IMR-90 (cell line): ENCODE results near the gene ATXN1. TPM values are rescaled to one million over a fixed set of nuclear protein-coding genes. Genes with fewer than 3 reads are reported as not detected.

ENCODE experiments used
- ATAC-seq: fragments of 200-7000 bp; cut with Tn5 transposase; 2 replicates; pipeline ENCODE4 v1.9.1; 2020; ENCODE audit warnings: low read depth, mild to moderate bottlenecking, moderate library complexity
- BruUV-seq: library from RNA; stranded (reverse); fragments of 400-500 nt; replicated peaks from 2 replicates; lab custom pipeline; 2021; lab: Mats Ljungman, UMichigan
- CTCF ChIA-PET: fragments of 300-600 bp; formaldehyde crosslinking; extraction: SDS; loops from one replicate; lab custom pipeline; 2021; ENCODE audit warnings: antibody characterized with exemption; lab: Yijun Ruan, JAX
- POLR2A ChIA-PET: fragments of 300-600 bp; sonication (Branson Sonifier 250); formaldehyde crosslinking; loops from one replicate; lab custom pipeline; 2022; ENCODE audit warnings: antibody characterized with exemption; ENCODE audit not compliant: unreplicated experiment; lab: Charles Lee
- DNase-seq: peaks from one replicate; pipeline ENCODE4 v3.0.0; 2013
- H2AFZ ChIP-seq: replicated peaks from 2 replicates; pipeline ENCODE3; 2013; ENCODE audit warnings: low read length, mild to moderate bottlenecking; ENCODE audit not compliant: poor library complexity
- H2AK5ac ChIP-seq: 2 replicates; pipeline ENCODE4 v1.6.1; 2013; ENCODE audit warnings: low read depth, low read length, inconsistent platforms
- H2AK9ac ChIP-seq: replicated peaks from 2 replicates; pipeline ENCODE3; 2013; ENCODE audit warnings: mild to moderate bottlenecking, low read depth, low read length, moderate library complexity; ENCODE audit not compliant: poor library complexity
- H2BK120ac ChIP-seq: 2 replicates; pipeline ENCODE4 v1.6.1; 2013; ENCODE audit warnings: low read depth, low read length, inconsistent platforms
- H2BK15ac ChIP-seq: 3 replicates; pipeline ENCODE4 v1.6.1; 2013; ENCODE audit warnings: low read depth, low read length, inconsistent platforms
- H2BK20ac ChIP-seq: 2 replicates; pipeline ENCODE4 v1.6.1; 2013; ENCODE audit warnings: low read depth, mild to moderate bottlenecking, inconsistent platforms, low read length, moderate library complexity
- H2BK5ac ChIP-seq: 2 replicates; pipeline ENCODE4 v1.6.1; 2013; ENCODE audit warnings: mild to moderate bottlenecking, low read depth, low read length, inconsistent platforms; ENCODE audit not compliant: poor library complexity, severe bottlenecking
- H3K14ac ChIP-seq: replicated peaks from 2 replicates; pipeline ENCODE4 v1.6.1; 2013; ENCODE audit warnings: low read depth, low read length, inconsistent platforms
- H3K18ac ChIP-seq: 2 replicates; pipeline ENCODE4 v1.6.1; 2013; ENCODE audit warnings: low read depth, low read length, control low read depth
- H3K23ac ChIP-seq: 2 replicates; pipeline ENCODE4 v1.6.1; 2013; ENCODE audit warnings: low read depth, low read length, inconsistent platforms
- H3K27ac ChIP-seq: 2 replicates; pipeline ENCODE4 v1.5.1; 2013; ENCODE audit warnings: mild to moderate bottlenecking, control low read depth, low read length; ENCODE audit not compliant: insufficient read depth
- H3K27me3 ChIP-seq: 2 replicates; pipeline ENCODE4 v1.6.1; 2013; ENCODE audit warnings: low read length; ENCODE audit not compliant: control insufficient read depth, insufficient read depth
- H3K36me3 ChIP-seq: 2 replicates; pipeline ENCODE4 v1.6.1; 2013; ENCODE audit warnings: low read length, mixed read lengths; ENCODE audit not compliant: control insufficient read depth, insufficient read depth
- H3K4ac ChIP-seq: 2 replicates; pipeline ENCODE4 v1.6.1; 2013; ENCODE audit warnings: low read depth, low read length, inconsistent platforms
- H3K4me1 ChIP-seq: 2 replicates; pipeline ENCODE4 v1.6.1; 2013; ENCODE audit warnings: low read length, mixed read lengths; ENCODE audit not compliant: control insufficient read depth, insufficient read depth
- H3K4me2 ChIP-seq: 2 replicates; pipeline ENCODE4 v1.6.1; 2013; ENCODE audit warnings: low read depth, mild to moderate bottlenecking, control low read depth, low read length, moderate library complexity
- H3K4me3 ChIP-seq: 2 replicates; pipeline ENCODE4 v1.5.1; 2013; ENCODE audit warnings: low read depth, mild to moderate bottlenecking, control low read depth, low read length, moderate library complexity; ENCODE audit not compliant: insufficient read depth
- H3K56ac ChIP-seq: 2 replicates; pipeline ENCODE4 v1.6.1; 2013; ENCODE audit warnings: low read length, inconsistent platforms; ENCODE audit not compliant: insufficient read depth; ENCODE audit errors: extremely low read depth
- H3K79me1 ChIP-seq, 2 experiments: 2 replicates each; pipeline ENCODE4 v1.6.1; 2013; ENCODE audit warnings: low read length in 2 of 2, inconsistent platforms in 1 of 2, low read depth in 1 of 2
- H3K9ac ChIP-seq: 2 replicates; pipeline ENCODE4 v1.6.1; 2013; ENCODE audit warnings: low read depth, low read length, control low read depth
- H3K9me1 ChIP-seq: 2 replicates; pipeline ENCODE4 v1.6.1; 2013; ENCODE audit warnings: low read length, inconsistent platforms; ENCODE audit not compliant: insufficient read depth
- H3K9me3 ChIP-seq: 2 replicates; pipeline ENCODE4 v1.6.1; 2013; ENCODE audit warnings: low read length; ENCODE audit not compliant: control insufficient read depth, insufficient read depth
- H4K20me1 ChIP-seq: 2 replicates; pipeline ENCODE4 v1.6.1; 2013; ENCODE audit warnings: low read length, inconsistent platforms; ENCODE audit not compliant: insufficient read depth
- H4K5ac ChIP-seq: 2 replicates; pipeline ENCODE4 v1.6.1; 2013; ENCODE audit warnings: mild to moderate bottlenecking, low read depth, low read length, control low read depth
- H4K8ac ChIP-seq, 2 experiments: 2 replicates each; pipeline ENCODE4 v1.6.1; 2013; ENCODE audit warnings: low read depth in 2 of 2, low read length in 2 of 2, control low read depth in 1 of 2, inconsistent platforms in 1 of 2
- H4K91ac ChIP-seq: 2 replicates; pipeline ENCODE4 v1.6.1; 2013; ENCODE audit warnings: low read depth, low read length, inconsistent platforms; ENCODE audit not compliant: insufficient read depth
- BHLHE40 ChIP-seq: fragments of 150-350 bp; IDR thresholded peaks from 2 replicates; pipeline ENCODE4 v1.6.1; 2016; ENCODE audit warnings: mild to moderate bottlenecking, low read depth, low read length
- CEBPB ChIP-seq: IDR thresholded peaks from 2 replicates; pipeline ENCODE4 v1.6.1; 2012; ENCODE audit warnings: low read depth, low read length, improper control_type of control experiment
- CHD1 ChIP-seq: IDR thresholded peaks from 2 replicates; pipeline ENCODE4 v1.6.1; 2012; ENCODE audit warnings: low read depth, low read length, improper control_type of control experiment
- CTCF ChIP-seq: conservative IDR thresholded peaks from 2 replicates; pipeline ENCODE4 v1.5.1; 2012; ENCODE audit warnings: mild to moderate bottlenecking, low read depth, low read length, improper control_type of control experiment
- ELK1 ChIP-seq: fragments of 150-350 bp; IDR thresholded peaks from 2 replicates; pipeline ENCODE4 v1.6.1; 2016; ENCODE audit warnings: low read depth, mild to moderate bottlenecking, low read length, moderate library complexity, borderline replicate concordance
- FOS ChIP-seq: fragments of 150-350 bp; IDR thresholded peaks from 2 replicates; pipeline ENCODE4 v1.6.1; 2016; ENCODE audit warnings: low read depth, low read length
- MAFK ChIP-seq: IDR thresholded peaks from 2 replicates; pipeline ENCODE4 v1.6.1; 2012; ENCODE audit warnings: low read depth, low read length, improper control_type of control experiment
- MAZ ChIP-seq: IDR thresholded peaks from 2 replicates; pipeline ENCODE4 v1.6.1; 2012; ENCODE audit warnings: low read depth, mild to moderate bottlenecking, low read length, improper control_type of control experiment, moderate library complexity, borderline replicate concordance
- MXI1 ChIP-seq: IDR thresholded peaks from 2 replicates; pipeline ENCODE4 v1.6.1; 2012; ENCODE audit warnings: low read depth, mild to moderate bottlenecking, low read length, moderate library complexity, borderline replicate concordance
- NFE2L2 ChIP-seq: fragments of 150-350 bp; IDR thresholded peaks from 2 replicates; pipeline ENCODE4 v1.6.1; 2016; ENCODE audit warnings: low read depth, mild to moderate bottlenecking, low read length
- POLR2A ChIP-seq: IDR thresholded peaks from 2 replicates; pipeline ENCODE4 v1.6.1; 2012; ENCODE audit warnings: mild to moderate bottlenecking, low read depth, low read length
- RAD21 ChIP-seq: IDR thresholded peaks from 2 replicates; pipeline ENCODE4 v1.6.1; 2012; ENCODE audit warnings: low read length, improper control_type of control experiment
- RCOR1 ChIP-seq: IDR thresholded peaks from 2 replicates; pipeline ENCODE4 v1.6.1; 2012; ENCODE audit warnings: mild to moderate bottlenecking, low read length, improper control_type of control experiment; ENCODE audit not compliant: insufficient replicate concordance
- RFX5 ChIP-seq: IDR thresholded peaks from 2 replicates; pipeline ENCODE4 v1.8.0; 2012; ENCODE audit warnings: low read depth, mild to moderate bottlenecking, low read length, moderate library complexity
- SMC3 ChIP-seq: fragments of 150-350 bp; IDR thresholded peaks from 2 replicates; pipeline ENCODE4 v1.6.1; 2016; ENCODE audit warnings: low read depth, mild to moderate bottlenecking, antibody characterized with exemption, low read length, moderate library complexity
- USF2 ChIP-seq: fragments of 150-350 bp; IDR thresholded peaks from 2 replicates; pipeline ENCODE4 v1.6.1; 2017; ENCODE audit warnings: mild to moderate bottlenecking, antibody characterized with exemption, low read length, low read depth
- WGBS, 2 experiments: methylation state at CpG; one replicate each; pipeline versions ENCODE4 v1.1.5 to v1.1.7; 2013; ENCODE audit warnings: missing lambda C conversion rate in 2 of 2; ENCODE audit not compliant: insufficient read length in 1 of 2; ENCODE audit errors: extremely low coverage in 2 of 2; 5-methylcytosine and 5-hydroxymethylcytosine counted together
- dilution Hi-C: fragments of 300-500 bp; cut with HindIII; formaldehyde crosslinking; loops from one replicate; pipeline ENCODE4 v1.14.3; 2018; ENCODE audit warnings: low sequenced_read_pairs; ENCODE audit not compliant: unreplicated experiment
- in situ Hi-C: fragments of 300-500 bp; cut with MboI; formaldehyde crosslinking; loops from 3 replicates; pipeline ENCODE4 v1.14.3; 2019; ENCODE audit warnings: low sequenced_read_pairs, inconsistent platforms, mixed read lengths
- intact Hi-C: fragments of 100-400 bp; cut with micrococcal nuclease; formaldehyde crosslinking; loops from 2 replicates; pipeline ENCODE4 v1.10.0; 2022
- polyA plus RNA-seq, 3 experiments: library from polyadenylated mRNA; depleted of rRNA; stranded (reverse); fragments of >200 nt; gene quantifications; 2 replicates each; pipeline ENCODE4 v1.2.3, GENCODE V29; 2012; ENCODE audit warnings: low replicate concordance in 1 of 3
- total RNA-seq: library from RNA; depleted of rRNA; stranded (reverse); fragments of >200 nt; gene quantifications from 2 replicates; pipeline ENCODE4 v1.2.3, GENCODE V29; 2012

Gene ATXN1
- total and polyA plus RNA-seq, 2 of the 4 experiments (the other 2 are of a cell fraction), result 7.3 to 11.1 TPM

DNA sequence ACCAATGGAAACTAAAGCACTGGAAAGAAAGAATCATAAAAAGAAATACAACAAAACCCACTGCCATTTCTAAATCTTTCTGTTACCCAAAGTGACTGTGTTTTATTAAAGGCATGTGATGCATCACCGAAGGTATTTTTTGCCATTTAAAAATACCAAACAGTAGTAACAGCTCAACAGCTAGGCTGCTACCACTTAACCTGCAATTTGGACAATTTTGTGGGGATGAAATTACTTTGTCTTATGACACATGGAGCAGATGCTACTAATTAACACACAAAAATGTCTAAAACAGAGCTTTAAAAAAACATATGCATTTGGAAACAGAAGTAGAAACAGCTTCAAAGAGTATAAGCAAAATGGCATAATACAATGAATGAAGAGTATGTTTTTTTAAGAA, 97.4 kb downstream of the ATXN1 start:
- no TSS peak for BruUV-seq

More for the DNA sequence above, 97.4 kb downstream of the ATXN1 start:
- no peak overlapping the region for H3K18ac ChIP-seq
- H4K91ac ChIP-seq, result no peak overlapping the region
- no peak overlapping the region for H4K8ac ChIP-seq
- H2BK5ac ChIP-seq, result no peak overlapping the region
- dilution Hi-C loops, result no loop called here
- peaks cover 5% of the 10 kb centered on the region for H3K36me3 ChIP-seq
- no peak overlapping the region for H3K4ac ChIP-seq
- H3K4me1 ChIP-seq, result peaks cover 1% of the 10 kb centered on the region; the same call in 1 of the 2 replicates
- no peak overlapping the region for H2AFZ ChIP-seq
- H3K4me3 ChIP-seq, result no peak overlapping the region
- no peak for TF ChIP-seq MXI1
- TF ChIP-seq NFE2L2, result no peak
- no peak for TF ChIP-seq BHLHE40
- TF ChIP-seq CTCF, result no peak
- TF ChIP-seq CHD1, result no peak
- TF ChIP-seq RCOR1, result no peak
- no peak for TF ChIP-seq MAZ
- TF ChIP-seq POLR2A, result no peak
- TF ChIP-seq FOS, result no peak
- TF ChIP-seq CEBPB, result no peak
- no peak for TF ChIP-seq USF2
- TF ChIP-seq RAD21, result no peak
- no peak for TF ChIP-seq SMC3
- no peak for TF ChIP-seq MAFK
- TF ChIP-seq RFX5, result no peak
- TF ChIP-seq ELK1, result no peak
- no peak overlapping the region for H3K14ac ChIP-seq
- no peak overlapping the region; the same call in 1 of the 2 replicates for H3K23ac ChIP-seq
- no CpG with 5 or more reads among the region's 1 CpG for WGBS, 2 experiments
- no peak overlapping the region for H2BK120ac ChIP-seq
- in situ Hi-C loops, result no loop called here
- H3K9ac ChIP-seq, result no peak overlapping the region
- peaks cover 4% of the 10 kb centered on the region for H3K9me3 ChIP-seq
- H3K27me3 ChIP-seq, result no peaks in the 10 kb centered on the region
- H3K27ac ChIP-seq, result no peak overlapping the region
- no peak overlapping the region for H2BK15ac ChIP-seq
- intact Hi-C loops, result no loop called here
- H2AK9ac ChIP-seq, result no peak overlapping the region
- no peak for ATAC-seq
- no peak overlapping the region for H2AK5ac ChIP-seq
- H2BK20ac ChIP-seq, result no peak overlapping the region
- H3K79me1 ChIP-seq, result peaks cover 18 to 27% of the 10 kb centered on the region in 2 experiments; a peak in 3 of 4 replicates
- POLR2A ChIA-PET, result no interaction called here
- no peaks in the 10 kb centered on the region; the same call in 1 of the 2 replicates for H3K9me1 ChIP-seq
- no peak overlapping the region for H3K56ac ChIP-seq
- CTCF ChIA-PET, result no interaction called here
- no peak overlapping the region for H4K5ac ChIP-seq
- H3K4me2 ChIP-seq, result no peak overlapping the region
- no peaks in the 10 kb centered on the region; the same call in 1 of the 2 replicates for H4K20me1 ChIP-seq
- DNase-seq, result no peak
